ENCODE measurements around the gene NME4.
"Not testable (repeated sequence)": the region's sequence is repeated elsewhere in the genome, so short reads cannot be mapped to it uniquely, and the experiment has no call there.

The NME4 gene

DNA sequence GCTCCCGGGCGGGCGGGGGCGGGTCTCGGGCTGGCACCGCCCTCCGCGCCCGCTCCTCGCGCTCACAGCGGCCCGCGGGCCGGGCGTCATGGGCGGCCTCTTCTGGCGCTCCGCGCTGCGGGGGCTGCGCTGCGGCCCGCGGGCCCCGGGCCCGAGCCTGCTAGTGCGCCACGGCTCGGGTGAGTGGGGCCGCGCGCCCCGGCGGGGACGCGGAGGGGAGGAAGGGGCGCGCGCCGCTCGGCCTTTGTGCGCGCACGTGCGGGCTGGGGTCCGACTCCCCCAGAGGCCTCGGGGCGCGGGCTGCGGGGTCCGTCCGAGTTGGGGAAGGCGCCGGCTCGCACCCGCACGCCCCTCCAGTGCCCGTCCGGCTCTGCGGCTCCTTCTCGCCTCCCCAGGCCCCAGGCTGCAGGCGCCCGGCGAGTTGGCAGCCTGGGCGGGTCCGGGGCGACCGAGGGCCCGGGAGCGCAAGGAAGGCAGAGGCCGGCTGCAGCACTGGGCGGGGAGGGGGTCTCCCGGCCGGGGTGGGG lies at the start of gene NME4:
TSS of gene NME4 (plus strand) at position 65 of the 527 bp plus-strand sequence. CDS start at position 89, 24 bp downstream.
- Mint-ChIP-seq H3K27ac (peak within 1 kb of the TSS; percentile 98 to 99 (median 98)), H3K4me1 (peaks cover 11% of the 10 kb centered on the region), H3K36me3 (ENCODE audit: low read depth) (no peaks in the 10 kb centered on the region), H3K9me3 (no peaks in the 10 kb centered on the region), H3K4me3 (peak within 1 kb of the TSS; percentile 96 to 99 (median 98)), H3K27me3 (ENCODE audit: low read depth) (no peaks in the 10 kb centered on the region)
- TF ChIP-seq, protein P1, sequence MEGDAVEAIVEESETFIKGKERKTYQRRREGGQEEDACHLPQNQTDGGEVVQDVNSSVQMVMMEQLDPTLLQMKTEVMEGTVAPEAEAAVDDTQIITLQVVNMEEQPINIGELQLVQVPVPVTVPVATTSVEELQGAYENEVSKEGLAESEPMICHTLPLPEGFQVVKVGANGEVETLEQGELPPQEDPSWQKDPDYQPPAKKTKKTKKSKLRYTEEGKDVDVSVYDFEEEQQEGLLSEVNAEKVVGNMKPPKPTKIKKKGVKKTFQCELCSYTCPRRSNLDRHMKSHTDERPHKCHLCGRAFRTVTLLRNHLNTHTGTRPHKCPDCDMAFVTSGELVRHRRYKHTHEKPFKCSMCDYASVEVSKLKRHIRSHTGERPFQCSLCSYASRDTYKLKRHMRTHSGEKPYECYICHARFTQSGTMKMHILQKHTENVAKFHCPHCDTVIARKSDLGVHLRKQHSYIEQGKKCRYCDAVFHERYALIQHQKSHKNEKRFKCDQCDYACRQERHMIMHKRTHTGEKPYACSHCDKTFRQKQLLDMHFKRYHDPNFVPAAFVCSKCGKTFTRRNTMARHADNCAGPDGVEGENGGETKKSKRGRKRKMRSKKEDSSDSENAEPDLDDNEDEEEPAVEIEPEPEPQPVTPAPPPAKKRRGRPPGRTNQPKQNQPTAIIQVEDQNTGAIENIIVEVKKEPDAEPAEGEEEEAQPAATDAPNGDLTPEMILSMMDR (IDR thresholded peaks at IDR 0.05; ENCODE audit: unreplicated experiment in 3 of 3): no peak

DNA sequence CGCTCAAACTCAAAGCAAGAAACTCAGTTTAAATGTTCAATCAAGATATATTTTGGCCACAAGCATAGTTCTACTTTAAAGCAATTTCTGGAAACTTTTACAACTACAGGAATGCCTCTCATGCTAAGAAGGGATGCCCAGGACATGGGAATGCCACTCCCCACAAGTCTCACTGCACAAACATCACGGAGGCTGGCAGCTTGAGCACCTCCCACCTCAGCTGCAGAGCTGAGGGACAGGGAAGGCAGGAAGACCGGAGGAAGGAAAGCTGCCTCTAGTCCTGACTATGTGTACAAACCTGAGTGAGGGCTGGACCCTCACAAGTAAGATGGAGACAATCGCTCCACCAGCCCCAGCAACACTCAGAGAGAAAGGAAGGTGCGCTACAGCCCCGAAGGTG lies 49.8 kb upstream of the NME4 start:
- Mint-ChIP-seq H3K27ac (no peak overlapping the region), H3K4me1 (peaks cover 12% of the 10 kb centered on the region), H3K27me3 (ENCODE audit: low read depth) (peaks cover 3% of the 10 kb centered on the region)

DNA sequence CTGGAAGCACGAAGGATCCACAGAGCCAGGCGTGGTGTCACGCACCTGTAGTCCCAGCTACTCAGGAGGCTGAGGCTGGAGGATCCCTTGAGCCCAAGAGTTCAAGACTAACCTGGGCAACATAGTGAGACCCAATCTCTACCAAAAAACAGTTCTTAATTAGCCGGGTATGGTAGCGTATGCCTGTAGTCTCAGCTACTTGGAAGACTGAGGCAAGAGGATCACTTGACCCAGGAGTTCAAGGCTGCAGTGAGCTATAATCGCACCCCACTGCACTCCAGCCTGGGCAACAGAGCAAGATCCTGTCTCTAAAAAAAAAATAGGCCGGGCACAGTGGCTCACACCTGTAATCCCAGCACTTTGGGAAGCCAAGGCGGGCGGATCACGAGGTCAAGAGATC lies 48.5 kb upstream of the NME4 start:
- not testable (repeated sequence) for H3K4me3 Mint-ChIP-seq; H3K27me3 Mint-ChIP-seq (ENCODE audit: low read depth); H3K9me3 Mint-ChIP-seq; H3K27ac Mint-ChIP-seq
- Mint-ChIP-seq H3K36me3 (ENCODE audit: low read depth) (peaks cover 41% of the 10 kb centered on the region), H3K4me1 (peaks cover 12% of the 10 kb centered on the region)

More for the DNA sequence above, 49.8 kb upstream of the NME4 start:
- H3K9me3 Mint-ChIP-seq: no peaks in the 10 kb centered on the region
- peak overlapping the region in 2 of 3 experiments; percentile 36 to 47 for H3K4me3 Mint-ChIP-seq
- H3K36me3 Mint-ChIP-seq (ENCODE audit: low read depth): peaks cover 51% of the 10 kb centered on the region
- TF ChIP-seq, protein P1 (IDR thresholded peaks at IDR 0.05; ENCODE audit: unreplicated experiment in 3 of 3): no peak

DNA sequence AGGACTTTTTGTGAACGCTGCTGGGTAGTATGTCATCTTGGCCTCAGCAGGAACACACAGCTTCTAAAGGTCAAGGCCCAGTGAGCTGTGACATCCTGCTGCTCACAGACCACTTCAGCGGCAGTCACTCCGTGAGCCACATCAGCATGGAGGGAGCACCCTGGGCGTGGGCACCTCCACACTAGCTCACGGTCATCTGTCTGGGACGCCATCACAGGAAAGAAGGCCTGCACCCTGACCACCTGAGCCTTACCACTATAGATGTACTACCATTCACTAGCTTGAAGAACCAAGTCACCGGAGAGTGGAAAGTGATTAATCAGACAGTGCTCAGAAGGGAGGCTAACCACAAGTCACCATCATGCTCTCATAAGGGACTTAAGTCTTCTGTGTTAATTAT lies 47.8 kb upstream of the NME4 start:
- H3K9me3 Mint-ChIP-seq: no peaks in the 10 kb centered on the region
- peaks cover 12% of the 10 kb centered on the region for H3K4me1 Mint-ChIP-seq
- TF ChIP-seq, protein P1 (IDR thresholded peaks at IDR 0.05; ENCODE audit: unreplicated experiment in 3 of 3): no peak

DNA sequence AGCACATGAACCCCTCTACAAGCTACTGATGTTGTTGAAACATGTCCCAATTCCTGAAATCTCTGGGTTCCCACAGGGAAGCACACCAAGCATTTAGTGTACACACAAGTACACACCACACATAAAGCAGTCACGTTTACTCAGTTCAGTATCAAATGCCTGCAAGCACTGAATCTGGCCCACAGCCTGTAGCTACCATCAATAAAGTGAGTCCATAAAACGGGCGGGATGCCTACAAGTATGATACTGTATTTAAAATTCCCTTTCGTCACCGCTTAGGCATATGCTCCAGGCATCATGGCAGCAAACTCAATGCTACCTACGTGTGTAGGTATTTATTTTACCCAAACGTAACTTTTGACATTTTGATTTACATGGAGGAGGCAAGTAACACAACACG lies 46.8 kb upstream of the NME4 start:
- Mint-ChIP-seq H3K36me3 (ENCODE audit: low read depth) (peaks cover 28% of the 10 kb centered on the region), H3K27me3 (ENCODE audit: low read depth) (no peaks in the 10 kb centered on the region), H3K4me1 (peaks cover 12% of the 10 kb centered on the region), H3K9me3 (no peaks in the 10 kb centered on the region), H3K27ac (no peak overlapping the region), H3K4me3 (peak overlapping the region; percentile 92 to 98 (median 96))
- TF ChIP-seq, protein P1 (IDR thresholded peaks at IDR 0.05; ENCODE audit: unreplicated experiment in 3 of 3): no peak

More for the DNA sequence above, 47.8 kb upstream of the NME4 start:
- Mint-ChIP-seq H3K4me3 (peak overlapping the region; percentile 42 to 76 (median 73)), H3K36me3 (ENCODE audit: low read depth) (peaks cover 36% of the 10 kb centered on the region), H3K27me3 (ENCODE audit: low read depth) (no peaks in the 10 kb centered on the region), H3K27ac (peak overlapping the region in 1 of 3 experiments; percentile 26)

DNA sequence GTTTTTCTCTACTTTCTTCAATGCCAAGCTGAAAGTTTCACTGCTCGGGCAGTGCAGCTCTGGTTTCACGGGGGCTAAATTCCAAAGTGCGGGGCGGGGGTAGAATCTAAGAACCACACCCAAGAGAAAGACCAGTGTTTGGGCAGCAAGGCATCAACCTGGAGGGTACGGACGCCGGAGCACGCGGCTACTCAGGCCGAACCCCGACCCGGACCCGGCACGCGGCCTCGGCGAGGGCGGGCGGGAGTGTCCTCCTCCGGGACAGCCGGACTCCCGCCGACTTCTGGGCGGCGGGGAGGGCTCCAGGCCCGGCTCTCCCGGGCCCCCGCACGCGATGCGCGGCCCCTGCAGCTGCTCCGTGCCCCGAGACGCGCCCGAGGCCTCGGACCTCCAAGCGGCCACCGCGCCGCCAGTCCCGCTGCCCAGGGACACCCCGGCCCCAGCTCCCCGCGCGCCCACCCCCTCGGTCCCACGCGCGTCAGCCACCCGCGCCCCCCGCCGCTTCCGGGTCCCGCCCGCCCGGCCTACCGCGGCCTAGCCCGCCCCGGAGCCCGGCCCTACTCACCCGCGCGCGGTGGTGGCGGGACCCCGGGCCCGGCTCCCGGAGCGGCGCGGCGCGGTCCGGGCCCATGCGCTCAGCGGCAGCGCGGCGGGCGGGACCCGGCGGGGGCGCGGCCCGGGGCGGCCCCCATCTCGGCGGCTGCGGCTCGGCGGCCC lies 45.0 kb upstream of the NME4 start:
- Mint-ChIP-seq H3K4me3 (peak overlapping the region; percentile 92 to 98 (median 96)), H3K27ac (peak overlapping the region in 2 of 3 experiments; percentile 87 to 91), H3K4me1 (peaks cover 12% of the 10 kb centered on the region), H3K36me3 (ENCODE audit: low read depth) (peaks cover 12% of the 10 kb centered on the region), H3K9me3 (no peaks in the 10 kb centered on the region), H3K27me3 (ENCODE audit: low read depth) (no peaks in the 10 kb centered on the region)
- TF ChIP-seq, protein P1 (IDR thresholded peaks at IDR 0.05; ENCODE audit: unreplicated experiment in 3 of 3): no peak
